ENCODE data around the gene ERC1. TPM values are rescaled to one million over a fixed set of nuclear protein-coding genes. Genes with fewer than 3 reads are reported as not detected.
"Not testable (repeated sequence)": the region's sequence is repeated elsewhere in the genome, so short reads cannot be mapped to it uniquely, and the experiment has no call there.

ERC1 gene
- total and polyA plus RNA-seq, 4 donors = 7.4 to 78.2 (median 39.8) TPM

- WGBS, 2 donors = 95 to 96% methylated on average over 4 of the region's 4 CpGs
- no peak for DNase-seq
- H3K27me3 ChIP-seq (ENCODE audit: control insufficient read depth in 3 of 3, insufficient read depth in 3 of 3, low read length in 2 of 3) = no peaks in the 10 kb centered on the region
- H3K9me3 ChIP-seq (ENCODE audit: control insufficient read depth in 4 of 4, insufficient read depth in 3 of 4, low read length in 3 of 4) = no peaks in the 10 kb centered on the region
- TF ChIP-seq CTCF (IDR thresholded peaks at IDR 0.05; ENCODE audit: control extremely low read depth, extremely low read depth) = no peak
- no peak overlapping the region for H3K4me3 ChIP-seq
- H3K4me1 ChIP-seq (ENCODE audit: control insufficient read depth in 5 of 5, insufficient read depth in 5 of 5, low read length in 5 of 5) = peaks cover 0 to 1% (median 0%) of the 10 kb centered on the region in 5 donors
- no peak overlapping the region for H3K9ac ChIP-seq (ENCODE audit: insufficient read depth in 1 of 2, low read length in 2 of 2)
- no peak overlapping the region for H3K27ac ChIP-seq (ENCODE audit: low read depth in 1 of 2, low read length in 1 of 2)
- peaks cover 0 to 14% (median 6%) of the 10 kb centered on the region in 4 donors for H3K36me3 ChIP-seq (ENCODE audit: control insufficient read depth in 4 of 4, insufficient read depth in 4 of 4, low read length in 4 of 4)
- ATAC-seq (ENCODE audit: insufficient read depth, low FRiP score) = no peak
Observed at GRCh38 chr12:1189163-1189562, 198.1 kb downstream of the ERC1 start.

GRCh38 chr12:1195513-1195912, 204.5 kb downstream of the ERC1 start:
- no peak for DNase-seq

GRCh38 chr12:1197264-1198018, 206.4 kb downstream of the ERC1 start:
- H3K4me1 ChIP-seq (ENCODE audit: control insufficient read depth in 5 of 5, insufficient read depth in 5 of 5, low read length in 5 of 5) = peaks cover 0 to 1% (median 0%) of the 10 kb centered on the region in 5 donors
- H3K27me3 ChIP-seq (ENCODE audit: control insufficient read depth in 3 of 3, insufficient read depth in 3 of 3, low read length in 2 of 3) = no peaks in the 10 kb centered on the region
- 97 to 98% methylated on average over 3 of the region's 3 CpGs for whole genome bisulfite sequencing, 2 donors
- ATAC-seq (ENCODE audit: insufficient read depth, low FRiP score) = no peak
- H3K9me3 ChIP-seq (ENCODE audit: control insufficient read depth in 4 of 4, insufficient read depth in 3 of 4, low read length in 3 of 4) = peaks cover 0 to 5% (median 2%) of the 10 kb centered on the region in 4 donors
- no peak overlapping the region for H3K9ac ChIP-seq (ENCODE audit: insufficient read depth in 1 of 2, low read length in 2 of 2)
- no peak overlapping the region for H3K27ac ChIP-seq (ENCODE audit: low read depth in 1 of 2, low read length in 1 of 2)
- no peak overlapping the region for H3K4me3 ChIP-seq
- no peak for DNase-seq
- TF ChIP-seq CTCF (IDR thresholded peaks at IDR 0.05; ENCODE audit: control extremely low read depth, extremely low read depth) = no peak
- peaks cover 1 to 14% (median 9%) of the 10 kb centered on the region in 4 donors for H3K36me3 ChIP-seq (ENCODE audit: control insufficient read depth in 4 of 4, insufficient read depth in 4 of 4, low read length in 4 of 4)

More at GRCh38 chr12:1195513-1195912, 204.5 kb downstream of the ERC1 start:
- no peaks in the 10 kb centered on the region for H3K27me3 ChIP-seq (ENCODE audit: control insufficient read depth in 3 of 3, insufficient read depth in 3 of 3, low read length in 2 of 3)
- WGBS, 2 donors = 94 to 96% methylated on average over 4 of the region's 4 CpGs
- H3K4me3 ChIP-seq = no peak overlapping the region
- no peak for TF ChIP-seq CTCF (IDR thresholded peaks at IDR 0.05; ENCODE audit: control extremely low read depth, extremely low read depth)
- H3K4me1 ChIP-seq (ENCODE audit: control insufficient read depth in 5 of 5, insufficient read depth in 5 of 5, low read length in 5 of 5) = peaks cover 0 to 1% (median 0%) of the 10 kb centered on the region in 5 donors
- no peak overlapping the region for H3K27ac ChIP-seq (ENCODE audit: low read depth in 1 of 2, low read length in 1 of 2)
- no peak overlapping the region for H3K9ac ChIP-seq (ENCODE audit: insufficient read depth in 1 of 2, low read length in 2 of 2)
- ATAC-seq (ENCODE audit: insufficient read depth, low FRiP score) = no peak
- peaks cover 0 to 5% (median 2%) of the 10 kb centered on the region in 4 donors for H3K9me3 ChIP-seq (ENCODE audit: control insufficient read depth in 4 of 4, insufficient read depth in 3 of 4, low read length in 3 of 4)
- H3K36me3 ChIP-seq (ENCODE audit: control insufficient read depth in 4 of 4, insufficient read depth in 4 of 4, low read length in 4 of 4) = peaks cover 3 to 27% (median 10%) of the 10 kb centered on the region in 4 donors

- H3K9me3 ChIP-seq (ENCODE audit: control insufficient read depth in 4 of 4, insufficient read depth in 3 of 4, low read length in 3 of 4); H3K9ac ChIP-seq (ENCODE audit: insufficient read depth in 1 of 2, low read length in 2 of 2); H3K27me3 ChIP-seq (ENCODE audit: control insufficient read depth in 3 of 3, insufficient read depth in 3 of 3, low read length in 2 of 3); H3K27ac ChIP-seq (ENCODE audit: low read depth in 1 of 2, low read length in 1 of 2); DNase-seq; H3K4me3 ChIP-seq; H3K4me1 ChIP-seq (ENCODE audit: control insufficient read depth in 5 of 5, insufficient read depth in 5 of 5, low read length in 5 of 5); ATAC-seq (ENCODE audit: insufficient read depth, low FRiP score): not testable (repeated sequence)
- WGBS, 2 donors = 99 to 100% methylated on average over 5 of the region's 5 CpGs
- peaks cover 1 to 14% (median 9%) of the 10 kb centered on the region in 4 donors for H3K36me3 ChIP-seq (ENCODE audit: control insufficient read depth in 4 of 4, insufficient read depth in 4 of 4, low read length in 4 of 4)
Observed at GRCh38 chr12:1198854-1199253, 207.8 kb downstream of the ERC1 start.

Measured in lung (tissue), 12 donors.